Large intestine (tissue), 3 donors: ENCODE results near the gene PARD3. TPM values are rescaled to one million over a fixed set of nuclear protein-coding genes. Genes with fewer than 3 reads are reported as not detected.
"Not testable (repeated sequence)": the region's sequence is repeated elsewhere in the genome, so short reads cannot be mapped to it uniquely, and the experiment has no call there.

Experiments used
- DNase-seq, 2 donors: peaks; one replicate each; pipeline versions ENCODE4 v3.0.0 to v3.0.0-alpha.2; 2013
- H3K27ac ChIP-seq: one replicate; pipeline ENCODE4 v1.5.1; 2013; ENCODE audit warnings: low read length
- H3K27me3 ChIP-seq: 2 replicates; pipeline ENCODE4 v1.6.1; 2013; ENCODE audit warnings: low read length; ENCODE audit not compliant: control insufficient read depth, insufficient read depth
- H3K36me3 ChIP-seq: 2 replicates; pipeline ENCODE4 v1.6.1; 2013; ENCODE audit warnings: low read length; ENCODE audit not compliant: control insufficient read depth, insufficient read depth
- H3K4me1 ChIP-seq: one replicate; pipeline ENCODE4 v1.6.1; 2013; ENCODE audit warnings: low read length; ENCODE audit not compliant: control insufficient read depth, insufficient read depth
- H3K4me3 ChIP-seq: one replicate; pipeline ENCODE4 v1.5.1; 2013; ENCODE audit warnings: low read length
- H3K9me3 ChIP-seq: one replicate; pipeline ENCODE4 v1.6.1; 2013; ENCODE audit warnings: mild to moderate bottlenecking, low read depth, low read length, moderate library complexity; ENCODE audit not compliant: control insufficient read depth
- WGBS: methylation state at CpG from one replicate; pipeline ENCODE4 v1.1.5; 2013; ENCODE audit warnings: low lambda C conversion rate; ENCODE audit not compliant: insufficient coverage; 5-methylcytosine and 5-hydroxymethylcytosine counted together
- polyA plus RNA-seq: library from polyadenylated mRNA; unstranded; fragments of 120-200 nt; gene quantifications from one replicate; pipeline ENCODE4 v1.2.1, GENCODE V29; 2013

The PARD3 gene
- polyA plus RNA-seq, 1 donor, result 25.5 TPM

GRCh38 chr10:34080485-34081346, 734.4 kb downstream of the PARD3 start:
- peak in 1 of 2 donors; percentile 17 for DNase-seq
- Histone ChIP-seq H3K4me3 (no peak overlapping the region), H3K36me3 (no peaks in the 10 kb centered on the region), H3K27me3 (no peaks in the 10 kb centered on the region), H3K9me3 (peaks cover 9% of the 10 kb centered on the region), H3K4me1 (no peaks in the 10 kb centered on the region), H3K27ac (no peak overlapping the region)
- 88% methylated on average over 1 of the region's 16 CpGs for WGBS

- H3K27ac ChIP-seq, result no peak overlapping the region
- DNase-seq, result no peak
- H3K27me3 ChIP-seq, result no peaks in the 10 kb centered on the region
- 95% methylated on average over 4 of the region's 17 CpGs for WGBS
- H3K9me3 ChIP-seq, result peaks cover 9% of the 10 kb centered on the region
- no peak overlapping the region for H3K4me3 ChIP-seq
- H3K4me1 ChIP-seq, result no peaks in the 10 kb centered on the region
- no peaks in the 10 kb centered on the region for H3K36me3 ChIP-seq
Measured at GRCh38 chr10:34079702-34080484, 735.2 kb downstream of the PARD3 start.

- no peak overlapping the region for H3K27ac ChIP-seq
- H3K36me3 ChIP-seq, result no peaks in the 10 kb centered on the region
- no peaks in the 10 kb centered on the region for H3K9me3 ChIP-seq
- WGBS, result no CpG with 5 or more reads among the region's 22 CpGs
- no peaks in the 10 kb centered on the region for H3K4me1 ChIP-seq
- peak in 1 of 2 donors; percentile 10 for DNase-seq
- no peaks in the 10 kb centered on the region for H3K27me3 ChIP-seq
- H3K4me3 ChIP-seq, result no peak overlapping the region
Measured at GRCh38 chr10:34078745-34079470, 736.2 kb downstream of the PARD3 start.

GRCh38 chr10:34078017-34078744, 736.9 kb downstream of the PARD3 start:
- Histone ChIP-seq H3K27me3 (no peaks in the 10 kb centered on the region), H3K9me3 (no peaks in the 10 kb centered on the region), H3K36me3 (no peaks in the 10 kb centered on the region), H3K4me1 (no peaks in the 10 kb centered on the region), H3K27ac (no peak overlapping the region), H3K4me3 (no peak overlapping the region)
- no peak for DNase-seq
- WGBS, result 100% methylated on average over 1 of the region's 4 CpGs

GRCh38 chr10:34076443-34076842, 738.7 kb downstream of the PARD3 start:
- H3K27ac ChIP-seq, result no peak overlapping the region
- H3K4me3 ChIP-seq, result no peak overlapping the region
- no peaks in the 10 kb centered on the region for H3K36me3 ChIP-seq
- H3K9me3 ChIP-seq, result no peaks in the 10 kb centered on the region
- no peaks in the 10 kb centered on the region for H3K4me1 ChIP-seq
- DNase-seq, result no peak
- no peaks in the 10 kb centered on the region for H3K27me3 ChIP-seq

- Histone ChIP-seq H3K9me3 (no peaks in the 10 kb centered on the region), H3K27me3 (no peaks in the 10 kb centered on the region), H3K36me3 (no peaks in the 10 kb centered on the region), H3K4me1 (no peaks in the 10 kb centered on the region), H3K27ac (no peak overlapping the region), H3K4me3 (no peak overlapping the region)
- DNase-seq, result no peak
- no CpG with 5 or more reads among the region's 6 CpGs for WGBS
Measured at GRCh38 chr10:34075254-34075926, 739.7 kb downstream of the PARD3 start.

GRCh38 chr10:34074051-34074450, 741.0 kb downstream of the PARD3 start:
- Histone ChIP-seq H3K4me3 (no peak overlapping the region), H3K27ac (no peak overlapping the region), H3K9me3 (no peaks in the 10 kb centered on the region), H3K4me1 (no peaks in the 10 kb centered on the region), H3K36me3 (no peaks in the 10 kb centered on the region), H3K27me3 (no peaks in the 10 kb centered on the region)
- no peak for DNase-seq
- WGBS, result no CpG with 5 or more reads among the region's 3 CpGs

- not testable (repeated sequence) for H3K36me3 ChIP-seq, DNase-seq, H3K4me3 ChIP-seq, H3K27ac ChIP-seq, H3K27me3 ChIP-seq, H3K9me3 ChIP-seq, H3K4me1 ChIP-seq
- no CpG with 5 or more reads among the region's 6 CpGs for WGBS
Measured at GRCh38 chr10:34067741-34068140, 747.4 kb downstream of the PARD3 start.

GRCh38 chr10:34063592-34063991, 751.5 kb downstream of the PARD3 start:
- Histone ChIP-seq H3K9me3 (peaks cover 3% of the 10 kb centered on the region), H3K4me3 (no peak overlapping the region), H3K4me1 (no peaks in the 10 kb centered on the region), H3K27me3 (no peaks in the 10 kb centered on the region), H3K27ac (no peak overlapping the region), H3K36me3 (no peaks in the 10 kb centered on the region)
- DNase-seq, result no peak
- WGBS, result no CpG with 5 or more reads among the region's 1 CpG
